Liver (tissue), 9 donors: ENCODE measurements around the gene CARM1. TPM values are rescaled to one million over a fixed set of nuclear protein-coding genes. Genes with fewer than 3 reads are reported as not detected.

Source experiments
- DNase-seq: peaks from one replicate; pipeline ENCODE4 v3.0.0-alpha.2; 2017; ENCODE audit warnings: low spot score
- H3K27ac ChIP-seq, 2 donors: one replicate each; pipeline ENCODE4 v1.7.0; 2013; ENCODE audit warnings: inconsistent platforms in 2 of 2, low read length in 2 of 2, control low read depth in 1 of 2, low read depth in 1 of 2, mild to moderate bottlenecking in 1 of 2
- H3K27me3 ChIP-seq, 4 donors: one replicate each; pipeline versions ENCODE4 v1.6.1 to v1.7.0; 2013; ENCODE audit warnings: low read length in 3 of 4, inconsistent platforms in 1 of 4, mild to moderate bottlenecking in 1 of 4, moderate library complexity in 1 of 4; ENCODE audit not compliant: control insufficient read depth in 4 of 4, insufficient read depth in 4 of 4
- H3K36me3 ChIP-seq, 4 donors: one replicate each; pipeline versions ENCODE4 v1.6.1 to v1.7.0; 2013; ENCODE audit warnings: low read length in 3 of 4, mild to moderate bottlenecking in 3 of 4, low read depth in 1 of 4, moderate library complexity in 1 of 4; ENCODE audit not compliant: control insufficient read depth in 4 of 4, insufficient read depth in 3 of 4
- H3K4me1 ChIP-seq, 4 donors: one replicate each; pipeline versions ENCODE4 v1.6.1 to v1.7.0; 2013; ENCODE audit warnings: low read length in 3 of 4, mild to moderate bottlenecking in 3 of 4, moderate library complexity in 1 of 4; ENCODE audit not compliant: control insufficient read depth in 4 of 4, insufficient read depth in 4 of 4
- H3K4me3 ChIP-seq, 3 donors: one replicate each; pipeline versions ENCODE4 v1.6.1 to v1.7.0; 2013; ENCODE audit warnings: low read length in 3 of 3, control low read depth in 1 of 3, low read depth in 1 of 3, mild to moderate bottlenecking in 1 of 3
- H3K9ac ChIP-seq, 2 donors: one replicate each; pipeline ENCODE4 v1.7.0; 2013; ENCODE audit warnings: low read length in 2 of 2, mild to moderate bottlenecking in 2 of 2, moderate library complexity in 2 of 2, control low read depth in 1 of 2, low read depth in 1 of 2
- H3K9me3 ChIP-seq, 4 donors: one replicate each; pipeline versions ENCODE4 v1.6.1 to v1.7.0; 2013; ENCODE audit warnings: low read length in 3 of 4; ENCODE audit not compliant: control insufficient read depth in 4 of 4
- ATF3 ChIP-seq: IDR thresholded peaks from 2 replicates; pipeline ENCODE4 v1.6.1; 2016; ENCODE audit warnings: antibody characterized with exemption
- CTCF ChIP-seq: fragments of 150-350 bp; IDR thresholded peaks from 2 replicates; pipeline ENCODE4 v1.5.1; 2017; ENCODE audit warnings: improper control_type of control experiment, low read depth, low read length; ENCODE audit not compliant: missing input control
- EGR1 ChIP-seq, 2 donors: IDR thresholded peaks; 2 replicates each; pipeline ENCODE4 v1.6.1; 2016 to 2018; ENCODE audit warnings: antibody characterized with exemption in 2 of 2, low read depth in 2 of 2
- FOXA1 ChIP-seq: IDR thresholded peaks from 2 replicates; pipeline ENCODE4 v1.6.1; 2016; ENCODE audit warnings: antibody characterized with exemption
- HNF4A ChIP-seq, 2 donors: conservative IDR thresholded peaks; 2 replicates each; pipeline ENCODE4 v1.6.1; 2016; ENCODE audit warnings: antibody characterized with exemption in 2 of 2, mild to moderate bottlenecking in 2 of 2
- HNF4G ChIP-seq: IDR thresholded peaks from 2 replicates; pipeline ENCODE4 v1.6.1; 2016; ENCODE audit warnings: antibody characterized with exemption
- JUND ChIP-seq, 2 donors: IDR thresholded peaks; 2 replicates each; pipeline ENCODE4 v1.6.1; 2016; ENCODE audit warnings: antibody characterized with exemption in 2 of 2
- MAX ChIP-seq: IDR thresholded peaks from 2 replicates; pipeline ENCODE4 v1.6.1; 2016; ENCODE audit warnings: antibody characterized with exemption
- NR2F2 ChIP-seq: IDR thresholded peaks from 2 replicates; pipeline ENCODE4 v1.6.1; 2016; ENCODE audit warnings: antibody characterized with exemption
- RAD21 ChIP-seq, 2 donors: IDR thresholded peaks; 2 replicates each; pipeline ENCODE4 v1.6.1; 2016; ENCODE audit warnings: antibody characterized with exemption in 2 of 2, mild to moderate bottlenecking in 2 of 2
- REST ChIP-seq: IDR thresholded peaks from 2 replicates; pipeline ENCODE4 v1.6.1; 2016; ENCODE audit warnings: antibody characterized with exemption, mild to moderate bottlenecking
- RXRA ChIP-seq, 2 donors: IDR thresholded peaks; 2 replicates each; pipeline ENCODE4 v1.6.1; 2017 to 2018; ENCODE audit warnings: antibody characterized with exemption in 2 of 2, mild to moderate bottlenecking in 1 of 2
- SP1 ChIP-seq: IDR thresholded peaks from 2 replicates; pipeline ENCODE4 v1.6.1; 2018; ENCODE audit warnings: antibody characterized with exemption, mild to moderate bottlenecking
- YY1 ChIP-seq: IDR thresholded peaks from 2 replicates; pipeline ENCODE4 v1.6.1; 2016; ENCODE audit warnings: antibody characterized with exemption, mild to moderate bottlenecking
- ZBTB33 ChIP-seq: IDR thresholded peaks from 2 replicates; pipeline ENCODE4 v1.6.1; 2016; ENCODE audit warnings: antibody characterized with exemption
- WGBS: extraction: QIAGEN DNeasy Blood & Tissue Kit; methylation state at CpG from one replicate; pipeline ENCODE4 v1.1.7; 2013; 5-methylcytosine and 5-hydroxymethylcytosine counted together
- polyA plus RNA-seq, 2 donors: library from polyadenylated mRNA; stranded (reverse) in 1 of 2; unstranded in 1 of 2; fragments of 200-250 nt in 1 of 2; fragments of >200 nt in 1 of 2; fragmentation: Nextera tagmentation in 1 of 2; extraction: Ambion mirVana in 1 of 2; gene quantifications; one replicate each; pipeline versions ENCODE4 v1.2.1 to v1.2.3, GENCODE V29; 2013 to 2015
- total RNA-seq, 2 donors: library from RNA; depleted of rRNA; stranded (reverse); fragments of >200 nt; gene quantifications; one replicate each; pipeline ENCODE4 v1.2.3, GENCODE V29; 2014
- donor health status: healthy.
- donor health status: healthy.
- donor health status: healthy.
- donor health status: healthy.
- donor health status: healthy.

CARM1 gene
- total and polyA plus RNA-seq, 4 donors: 5.1 to 18.3 (median 15.1) TPM

GRCh38 chr19:10962863-10963262, 91.5 kb downstream of the CARM1 start:
- H3K27ac ChIP-seq: no peak overlapping the region
- peaks cover 0 to 10% (median 8%) of the 10 kb centered on the region in 4 donors for H3K4me1 ChIP-seq
- no peak for DNase-seq

More at GRCh38 chr19:10962863-10963262, 91.5 kb downstream of the CARM1 start:
- H3K9me3 ChIP-seq: no peaks in the 10 kb centered on the region
- H3K9ac ChIP-seq: no peak overlapping the region
- H3K4me3 ChIP-seq: no peak overlapping the region
- H3K36me3 ChIP-seq: no peaks in the 10 kb centered on the region
- 93% methylated on average over 10 of the region's 10 CpGs for WGBS
- no peaks in the 10 kb centered on the region for H3K27me3 ChIP-seq
- TF ChIP-seq RXRA (IDR thresholded peaks at IDR 0.05): no peak
- no peak for TF ChIP-seq RAD21 (IDR thresholded peaks at IDR 0.05)
- no peak for TF ChIP-seq YY1
- TF ChIP-seq EGR1 (IDR thresholded peaks at IDR 0.05; ENCODE audit: low read depth in 2 of 2): no peak
- TF ChIP-seq HNF4A (conservative IDR thresholded peaks at IDR 0.05): no peak
- TF ChIP-seq HNF4G: no peak
- TF ChIP-seq JUND (IDR thresholded peaks at IDR 0.05): no peak
- no peak for TF ChIP-seq SP1
- TF ChIP-seq ZBTB33: no peak
- no peak for TF ChIP-seq ATF3
- TF ChIP-seq CTCF: no peak
- TF ChIP-seq NR2F2: no peak
- no peak for TF ChIP-seq FOXA1
- no peak for TF ChIP-seq REST
- no peak for TF ChIP-seq MAX
